HG02588 (cell line): ENCODE measurements around the gene TRIM43B.
"Not testable (repeated sequence)": the region's sequence is repeated elsewhere in the genome, so short reads cannot be mapped to it uniquely, and the experiment has no call there.

Experiments used
- ATAC-seq: cut with Tn5 transposase; IDR thresholded peaks from one replicate; pipeline ENCODE4 v1.9.1; 2021; ENCODE audit warnings: mild to moderate bottlenecking, moderate library complexity; ENCODE audit not compliant: unreplicated experiment

The TRIM43B gene

DNA sequence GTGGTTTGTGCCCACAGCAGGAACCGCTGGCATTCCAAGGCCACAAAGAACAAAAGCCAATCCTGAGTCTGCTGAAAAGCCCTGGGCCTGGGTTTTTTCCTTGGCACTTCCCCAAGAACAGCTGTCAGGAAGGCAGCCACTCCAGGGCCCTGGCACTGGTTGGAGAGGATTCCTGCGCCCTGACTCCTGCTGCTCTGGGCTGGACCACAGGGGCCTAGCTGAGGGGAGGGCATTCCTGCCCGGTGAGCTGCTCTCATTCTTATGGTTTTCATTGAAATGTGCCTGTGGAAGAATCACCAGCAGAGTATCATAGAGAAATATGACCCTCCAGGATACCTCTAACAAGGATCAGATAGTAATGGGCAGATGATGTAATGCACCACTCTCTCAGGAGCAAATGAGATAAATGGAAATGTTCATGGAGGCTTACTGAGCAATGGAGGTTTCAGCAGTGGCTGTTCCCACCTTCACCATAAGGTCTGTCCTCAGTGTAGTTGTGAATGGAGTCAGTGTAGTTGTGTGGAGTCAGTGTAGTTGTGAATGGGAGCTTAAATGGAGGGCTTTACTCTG is 50.0 kb downstream of the TRIM43B start:
- not testable (repeated sequence) for ATAC-seq

DNA sequence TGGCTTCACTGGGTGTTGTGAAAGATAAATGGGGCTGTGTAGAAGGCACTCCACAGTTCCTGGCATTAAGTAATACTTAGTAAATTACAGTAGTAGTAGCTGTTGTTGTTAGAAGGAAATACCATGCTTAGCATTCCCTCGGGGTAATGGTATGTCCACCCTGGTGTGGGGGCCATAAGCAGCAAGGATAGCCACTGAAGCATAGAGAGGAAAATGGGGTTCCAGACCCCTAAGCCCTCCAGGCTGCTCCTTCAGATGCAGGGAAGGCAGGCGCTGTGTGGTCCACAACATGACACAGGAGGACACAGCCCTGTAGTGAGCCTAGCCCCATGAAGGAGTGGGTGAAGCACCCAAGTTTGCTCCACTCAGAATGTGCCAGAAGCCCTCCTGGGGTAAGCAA is 50.6 kb downstream of the TRIM43B start:
- not testable (repeated sequence) for ATAC-seq

DNA sequence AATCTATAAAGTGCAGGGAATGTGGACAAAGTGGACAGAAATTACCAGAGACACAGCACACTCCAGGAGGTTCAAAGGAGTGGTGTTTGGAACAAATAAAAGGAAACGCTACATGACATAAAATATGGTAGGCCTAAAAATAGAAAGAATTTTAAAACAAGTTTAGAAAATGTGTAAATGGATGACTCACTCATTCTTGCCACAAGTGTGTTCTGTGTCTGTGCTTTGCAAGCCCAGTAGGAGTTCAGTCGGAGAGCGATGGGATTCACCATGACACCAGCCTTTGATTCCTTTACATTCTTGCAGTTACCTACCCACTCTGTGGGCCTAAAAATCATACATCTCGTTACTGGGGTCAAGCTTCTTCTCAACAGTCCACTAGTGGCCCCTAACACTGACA is 51.2 kb downstream of the TRIM43B start:
- ATAC-seq: not testable (repeated sequence)

DNA sequence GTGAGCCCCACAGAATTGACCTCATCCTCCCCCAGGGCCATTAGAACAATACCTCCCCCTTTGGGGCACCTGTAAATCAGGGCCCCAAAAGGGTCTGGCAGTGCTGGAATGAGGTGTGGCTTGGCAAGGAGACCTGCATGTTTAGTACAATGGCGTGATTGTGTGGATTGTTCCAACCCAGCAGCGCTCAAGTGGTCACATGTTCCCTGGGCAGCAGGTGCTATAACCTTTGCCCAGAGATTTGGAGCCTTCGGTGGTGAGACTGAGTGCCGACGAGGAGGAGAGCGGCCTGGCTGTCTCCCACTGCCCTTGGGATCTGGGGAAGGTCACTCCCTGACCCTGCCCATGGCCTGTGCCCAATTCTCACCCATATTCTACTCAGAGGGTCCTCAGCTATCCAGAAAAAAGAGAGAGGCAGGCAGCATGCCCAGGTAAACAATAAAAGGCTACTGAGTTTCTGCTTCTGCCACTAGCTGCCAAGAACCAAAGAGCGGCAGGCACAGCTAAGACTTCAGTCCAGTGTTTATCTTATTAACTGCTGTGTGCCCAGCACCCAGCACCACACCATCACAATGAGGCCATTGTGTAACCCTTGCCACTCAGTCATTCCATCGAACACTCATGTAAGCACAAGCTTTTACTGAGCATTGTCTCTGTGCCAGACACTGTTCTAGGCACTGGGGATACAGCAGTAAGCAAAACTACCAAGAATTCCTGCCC is 54.6 kb downstream of the TRIM43B start:
- ATAC-seq: not testable (repeated sequence)

DNA sequence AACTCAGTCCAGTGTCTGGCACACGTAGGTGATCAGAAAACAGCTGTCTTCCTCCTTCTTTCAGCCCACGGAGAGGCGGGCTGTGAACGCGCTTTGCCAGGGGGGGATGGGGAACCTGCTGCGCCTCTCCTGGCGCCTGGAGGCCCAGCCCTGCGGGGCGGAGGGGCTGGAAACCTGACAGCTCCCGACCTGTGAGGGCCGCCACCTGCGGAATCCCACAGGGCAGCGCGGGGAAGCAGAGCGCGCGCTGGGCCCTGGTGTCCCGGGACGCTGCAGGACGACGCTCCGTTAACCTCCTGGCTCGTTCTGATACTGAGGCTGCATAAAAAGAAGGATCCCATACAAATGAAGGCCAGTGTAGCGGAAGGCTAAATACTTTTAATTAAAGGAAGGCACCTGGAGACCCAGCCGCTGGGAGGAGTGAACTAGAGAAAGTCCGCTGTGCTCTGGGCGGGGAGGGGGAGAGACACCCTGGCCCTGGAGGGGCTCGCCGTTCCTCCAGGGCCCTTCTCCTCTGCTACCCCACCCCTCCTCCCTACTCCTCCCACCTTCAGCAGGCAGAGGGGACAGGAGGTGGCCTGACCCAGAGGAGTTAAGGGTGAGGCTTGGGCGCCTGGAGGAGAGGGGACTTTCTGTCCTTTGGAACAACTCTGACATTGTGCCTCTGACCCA is 57.2 kb downstream of the TRIM43B start:
- ATAC-seq: not testable (repeated sequence)
